ENCODE data around the gene WDPCP.
A peak's percentile ranks its signal among the peaks of the same experiment; 100 is the strongest.
"Not testable (repeated sequence)": the region's sequence is repeated elsewhere in the genome, so short reads cannot be mapped to it uniquely, and the experiment has no call there.

WDPCP gene

GRCh38 chr2:63589148-63589958 is 1.1 kb upstream of the WDPCP start:
- no peak for DNase-seq

DNA sequence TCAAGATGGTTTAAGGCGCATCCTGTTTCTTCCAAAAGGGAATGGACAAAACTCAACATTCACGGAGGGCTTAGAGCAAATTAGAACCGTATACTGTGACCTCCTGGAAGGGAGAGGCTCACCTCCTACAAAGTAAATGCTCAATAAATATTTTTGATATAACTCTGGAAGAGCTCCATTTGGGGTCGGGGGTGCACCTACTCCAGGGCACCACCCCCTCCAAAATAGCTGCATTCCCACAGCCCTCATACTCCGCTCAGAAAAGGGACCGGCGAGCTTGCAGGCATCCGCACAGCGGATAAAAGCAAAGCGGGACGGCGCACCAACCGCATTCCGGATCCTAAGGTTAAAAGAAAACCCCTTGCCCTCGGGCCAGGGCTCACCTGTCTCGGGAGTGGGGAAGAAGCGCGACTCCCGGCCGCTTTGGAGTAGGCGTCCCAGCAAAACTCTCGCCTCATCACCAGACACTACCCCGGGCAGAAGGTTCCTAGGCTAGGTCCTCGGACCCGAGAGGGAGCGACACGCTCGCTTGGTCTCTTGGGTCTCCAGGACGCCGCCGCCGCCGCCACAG is 378 bp downstream of the WDPCP start:
- DNase-seq, result peak; percentile 62

DNA sequence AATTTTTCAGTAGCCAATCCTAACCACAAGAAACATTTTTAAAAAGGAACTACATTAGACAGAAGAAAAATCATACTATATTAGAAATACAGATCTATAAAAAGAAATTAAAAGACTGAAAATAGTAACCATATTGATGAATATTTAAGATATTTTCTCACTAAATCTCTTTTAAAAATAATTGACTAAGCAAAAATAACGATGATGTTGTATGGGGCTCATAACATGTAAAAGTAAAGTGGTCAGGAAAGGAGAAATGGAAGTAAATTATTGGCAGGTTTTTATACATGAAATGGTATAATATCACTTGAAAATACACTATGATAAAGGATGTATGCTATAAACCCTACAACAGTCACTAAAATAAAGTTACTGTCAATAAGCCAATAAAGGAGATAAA is 5.4 kb downstream of the WDPCP start:
- DNase-seq, result no peak

DNA sequence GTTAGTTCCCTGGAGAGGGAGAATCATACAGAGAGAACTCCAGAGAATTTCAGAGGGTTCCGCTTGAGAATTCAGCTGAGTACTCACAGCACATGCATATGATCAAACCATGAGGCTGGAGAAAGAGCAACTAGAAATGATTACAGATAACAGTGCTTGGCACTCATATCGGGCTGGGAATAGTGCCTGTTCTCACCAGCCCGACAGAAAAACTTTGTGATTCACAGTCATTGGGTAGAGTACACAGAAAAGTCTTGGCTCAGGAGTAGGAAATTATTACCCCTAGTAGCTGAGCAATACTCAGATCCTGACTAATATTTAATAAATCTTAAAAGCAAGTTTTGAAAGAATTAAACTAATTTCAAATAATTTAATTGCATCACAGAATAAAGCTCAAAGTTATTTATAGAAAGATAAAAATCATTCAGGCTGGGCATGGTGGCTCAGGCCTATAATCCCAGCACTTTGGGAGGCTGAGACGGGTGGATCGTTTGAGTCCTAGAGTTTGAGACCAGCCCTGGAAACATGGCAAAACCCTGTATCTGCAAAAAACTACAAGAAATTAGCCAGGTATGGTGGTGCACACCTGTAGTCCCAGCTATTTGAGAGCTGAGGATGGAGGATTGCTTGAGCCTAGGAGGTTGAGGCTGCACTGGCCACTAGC is 6.8 kb downstream of the WDPCP start:
- DNase-seq, result no peak

- DNase-seq, result no peak
These were observed 7.5 kb downstream of the WDPCP start for GRCh38 chr2:63580651-63581297.

GRCh38 chr2:63578767-63579166 is 9.5 kb downstream of the WDPCP start:
- DNase-seq, result no peak

DNA sequence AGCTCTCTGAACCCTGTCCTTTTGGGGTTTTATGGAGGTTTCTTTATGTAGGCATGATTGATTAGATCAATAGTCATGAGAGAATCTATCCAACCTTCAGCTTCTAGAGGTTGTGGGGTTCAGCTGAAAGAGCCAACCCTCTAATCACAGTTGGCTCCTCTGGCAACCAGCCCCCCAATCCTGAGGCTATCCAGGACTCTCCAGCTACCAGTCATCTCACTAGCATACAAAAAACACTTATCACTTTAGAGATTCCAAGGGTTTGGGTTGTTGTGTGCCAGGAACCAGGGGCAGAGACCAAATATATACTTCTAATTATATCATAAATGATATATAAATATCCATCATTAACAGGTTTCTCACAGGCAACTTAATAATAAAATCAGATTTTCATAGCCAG is 11.7 kb downstream of the WDPCP start:
- DNase-seq, result no peak

DNA sequence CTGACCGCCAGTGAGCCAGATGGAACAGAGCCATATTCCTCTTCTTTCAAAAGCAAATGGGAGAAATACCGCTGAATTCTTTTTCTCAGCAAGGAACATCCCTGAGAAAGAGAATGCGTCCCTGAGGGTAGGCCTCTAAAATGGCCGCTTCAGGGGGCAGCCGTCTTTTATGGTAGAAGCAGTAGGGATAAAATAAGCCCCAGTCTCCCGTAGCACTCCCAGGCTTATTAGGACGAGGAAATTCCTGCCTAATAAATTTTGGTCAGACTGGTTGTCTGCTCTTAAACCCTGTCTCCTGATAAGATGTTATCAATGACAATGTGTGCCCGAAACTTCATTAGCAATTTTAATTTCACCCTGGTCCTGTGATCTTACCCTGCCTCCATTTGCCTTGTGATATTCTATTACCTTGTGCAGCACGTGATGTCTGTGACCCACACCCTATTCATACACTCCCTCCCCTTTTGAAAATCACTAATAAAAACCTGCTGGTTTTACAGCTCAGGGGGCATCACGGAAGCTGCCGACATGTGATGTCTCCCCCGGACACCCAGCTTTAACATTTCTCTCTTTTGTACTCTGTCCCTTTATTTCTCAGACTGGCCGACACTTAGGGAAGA is 14.4 kb downstream of the WDPCP start:
- DNase-seq, result not testable (repeated sequence)

DNA sequence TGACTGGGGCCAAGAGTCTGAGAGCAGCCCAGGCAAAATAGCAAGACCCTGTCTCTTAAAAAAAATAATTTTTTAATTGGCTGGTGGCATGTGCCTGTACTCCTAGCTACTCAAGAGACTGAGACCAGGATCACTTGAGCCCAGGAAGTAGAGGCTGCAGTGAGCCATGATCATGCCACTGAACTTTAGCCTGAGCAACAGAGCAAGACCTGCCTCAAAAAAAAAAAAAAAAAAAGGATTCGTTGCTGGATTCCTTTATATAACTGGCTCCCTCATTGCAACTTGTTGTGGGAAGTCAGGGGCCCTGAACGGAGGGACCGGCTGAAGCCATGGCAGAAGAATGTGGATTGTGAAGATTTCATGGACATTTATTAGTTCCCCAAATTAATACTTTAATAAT is 15.3 kb downstream of the WDPCP start:
- DNase-seq, result not testable (repeated sequence)

DNA sequence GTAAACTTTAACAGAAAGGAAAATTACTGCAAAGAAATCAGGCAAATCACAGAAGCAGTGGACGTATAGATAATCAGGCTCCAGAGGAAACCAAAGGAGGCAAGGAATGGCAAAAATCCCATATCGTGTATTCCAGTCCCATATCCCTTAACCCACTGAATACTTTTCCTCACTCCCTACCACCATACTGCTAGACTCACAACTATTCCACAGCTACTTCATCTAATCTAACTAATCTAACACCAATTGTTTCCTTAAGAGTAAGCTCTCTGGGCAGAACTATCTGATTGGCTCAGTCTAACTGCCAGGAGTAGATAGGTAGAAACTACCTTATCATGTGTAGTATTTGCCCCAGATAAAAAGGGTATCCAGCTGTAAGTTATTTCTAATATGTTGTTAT is 16.3 kb downstream of the WDPCP start:
- no peak for DNase-seq

DNA sequence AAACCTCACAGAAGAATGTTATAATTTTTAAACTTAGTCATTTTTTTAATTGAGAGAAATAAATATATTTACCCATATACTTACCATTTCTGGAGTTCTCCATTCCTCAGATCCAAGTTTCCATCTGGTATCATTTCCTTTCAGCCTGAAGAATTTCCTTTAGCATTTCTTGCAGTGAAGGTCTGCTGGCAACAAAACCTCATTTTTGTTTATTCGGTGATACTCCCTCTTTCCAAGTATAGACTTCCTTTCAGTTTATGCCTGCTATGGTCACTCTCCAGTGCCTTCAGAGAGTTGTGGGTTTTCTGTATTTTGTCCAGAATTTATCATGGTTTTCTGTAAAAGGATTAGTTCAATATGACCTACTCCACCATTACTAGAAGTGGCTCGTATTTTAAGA is 17.0 kb downstream of the WDPCP start:
- DNase-seq, result no peak

GRCh38 chr2:63569740-63570139 is 18.5 kb downstream of the WDPCP start:
- no peak for DNase-seq

DNA sequence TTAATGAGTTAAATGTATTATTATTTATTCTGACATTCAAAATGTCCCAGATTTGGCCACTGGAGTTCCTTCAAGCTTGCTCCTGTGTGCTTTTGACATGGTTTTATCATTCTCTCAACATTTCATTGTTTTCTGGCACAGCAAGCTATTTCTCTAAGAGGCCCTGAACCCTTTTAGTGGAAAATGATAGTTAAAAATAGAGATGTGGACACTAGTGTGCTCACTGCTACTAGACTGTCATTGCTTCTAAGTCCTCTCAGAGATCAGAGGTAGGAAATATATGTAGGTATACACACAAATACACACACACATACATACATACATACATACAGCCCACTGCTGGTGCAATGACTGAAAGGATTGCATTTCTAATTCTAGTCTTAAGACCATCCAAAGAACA is 25.5 kb downstream of the WDPCP start:
- no peak for DNase-seq

GRCh38 chr2:63558922-63559321 is 29.4 kb downstream of the WDPCP start:
- not testable (repeated sequence) for DNase-seq

GRCh38 chr2:63557819-63558218 is 30.5 kb downstream of the WDPCP start:
- DNase-seq, result not testable (repeated sequence)

DNA sequence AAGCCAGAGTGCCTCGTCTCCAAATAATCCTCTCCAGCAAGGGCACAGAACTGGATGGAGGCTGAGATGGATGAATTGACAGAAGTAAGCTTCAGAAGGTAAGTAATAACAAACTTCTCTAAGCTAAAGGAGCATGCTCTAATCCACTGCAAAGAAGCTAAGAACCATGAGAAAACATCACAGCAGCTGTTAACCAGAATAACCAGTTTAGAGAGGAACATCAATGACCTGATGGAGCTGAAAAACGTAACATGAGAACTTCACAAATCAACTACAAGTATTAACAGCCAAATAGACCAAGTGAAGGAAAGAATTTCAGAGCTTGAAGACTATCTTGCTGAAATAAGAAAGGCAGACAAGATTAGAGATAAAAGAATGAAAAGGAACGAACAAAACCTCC is 32.3 kb downstream of the WDPCP start:
- no peak for DNase-seq

- no peak for DNase-seq
These were observed 33.0 kb downstream of the WDPCP start for GRCh38 chr2:63555299-63555698.

DNA sequence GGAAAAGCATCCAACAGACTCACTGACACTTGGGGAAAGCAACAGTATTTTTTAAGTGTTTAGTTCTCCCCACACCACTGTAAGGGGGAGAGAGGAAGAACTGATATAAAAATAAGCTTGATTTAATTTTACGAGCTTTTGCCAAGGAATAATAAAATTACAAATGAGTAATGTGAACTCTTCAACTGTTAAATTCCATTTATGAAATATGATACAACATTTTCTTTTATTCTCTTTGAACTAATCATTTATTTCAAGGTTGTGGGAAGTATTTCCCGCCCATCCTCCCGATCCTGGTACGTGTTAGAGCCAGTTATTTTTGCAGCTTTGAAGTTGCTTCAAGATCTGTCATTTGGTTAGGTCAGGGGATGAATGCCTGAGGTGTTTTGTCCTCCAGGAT is 35.2 kb downstream of the WDPCP start:
- DNase-seq, result no peak

- DNase-seq, result no peak
These were observed 43.3 kb downstream of the WDPCP start for GRCh38 chr2:63545023-63545422.

- DNase-seq, result no peak
These were observed 44.2 kb downstream of the WDPCP start for GRCh38 chr2:63544017-63544627.

- DNase-seq, result no peak
These were observed 48.7 kb downstream of the WDPCP start for GRCh38 chr2:63539416-63540162.

DNA sequence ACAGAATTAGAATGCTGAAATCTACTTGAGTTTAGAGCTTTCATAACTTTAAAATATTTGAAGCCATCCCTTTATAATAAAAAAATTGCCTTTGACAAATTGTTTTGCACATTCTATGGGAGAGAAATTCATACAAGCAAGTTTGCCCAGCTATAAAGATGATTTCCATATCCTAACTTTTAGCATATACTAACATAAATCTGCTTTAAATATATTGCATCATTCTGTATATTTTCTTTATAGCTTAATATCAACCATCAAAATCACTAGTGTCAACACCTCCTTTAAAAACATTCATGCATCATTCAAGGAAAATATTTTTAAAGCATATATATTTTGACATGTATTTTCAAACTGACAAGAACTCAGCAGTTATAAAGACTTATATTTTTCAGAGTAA is 49.9 kb downstream of the WDPCP start:
- no peak for DNase-seq
